HG03064 (cell line): ENCODE measurements around the gene PRR18.
"Not testable (repeated sequence)": the region's sequence is repeated elsewhere in the genome, so short reads cannot be mapped to it uniquely, and the experiment has no call there.

Experiments
- ATAC-seq: cut with Tn5 transposase; IDR thresholded peaks from one replicate; pipeline ENCODE4 v1.9.1; 2021; ENCODE audit warnings: low read depth; ENCODE audit not compliant: unreplicated experiment

PRR18 gene, protein sequence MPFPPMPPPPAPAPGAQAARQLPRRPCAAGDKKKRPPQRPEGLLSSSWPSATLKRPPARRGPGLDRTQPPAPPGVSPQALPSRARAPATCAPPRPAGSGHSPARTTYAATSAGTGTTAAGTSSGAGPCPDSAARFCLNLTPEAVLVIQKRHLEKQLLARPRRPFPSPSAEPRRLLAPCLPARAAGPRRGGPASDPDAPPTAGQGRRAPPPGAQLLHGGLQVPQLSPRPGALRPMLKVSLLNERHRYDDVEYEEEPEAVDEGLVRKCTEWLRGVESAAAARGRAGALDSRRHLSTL

DNA sequence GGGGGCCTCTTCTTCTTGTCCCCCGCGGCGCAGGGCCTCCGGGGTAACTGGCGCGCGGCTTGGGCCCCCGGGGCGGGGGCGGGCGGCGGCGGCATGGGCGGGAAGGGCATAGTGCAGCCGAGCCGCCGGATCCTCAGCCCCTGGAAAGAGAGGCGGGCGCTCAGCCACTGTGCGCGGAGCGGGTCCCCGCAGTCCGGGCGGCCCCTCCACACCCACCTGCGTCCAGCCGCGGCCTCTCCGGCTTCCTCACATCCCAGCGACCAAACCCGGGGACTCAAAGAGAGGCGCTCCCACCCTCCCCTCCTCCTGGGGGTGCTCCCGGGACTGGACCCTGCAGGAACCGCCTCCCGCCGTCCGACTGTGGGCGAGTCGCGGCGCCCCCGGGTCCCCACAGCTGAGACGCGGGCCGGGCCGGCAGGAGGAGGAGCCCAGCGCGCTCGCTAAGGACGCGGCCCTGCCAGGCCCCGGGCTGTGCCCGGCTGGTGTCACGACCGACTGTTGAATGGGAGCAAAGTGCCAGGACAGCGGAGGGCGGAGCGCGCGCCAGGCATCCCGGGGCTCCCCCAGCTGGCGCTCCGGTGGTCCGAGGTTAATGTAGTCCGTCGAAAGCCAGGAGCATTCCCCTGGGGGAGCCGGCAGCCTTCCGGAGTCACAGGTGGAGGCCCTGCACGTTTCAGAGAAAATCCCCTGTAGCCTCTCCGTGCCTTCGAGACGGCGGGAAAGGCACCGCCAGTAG is at the start of gene PRR18:
TSS of gene PRR18 (minus strand) at position 360 of the 736 bp plus-strand sequence. CDS start at position 110, 250 bp downstream.
- ATAC-seq: peak; percentile 52

DNA sequence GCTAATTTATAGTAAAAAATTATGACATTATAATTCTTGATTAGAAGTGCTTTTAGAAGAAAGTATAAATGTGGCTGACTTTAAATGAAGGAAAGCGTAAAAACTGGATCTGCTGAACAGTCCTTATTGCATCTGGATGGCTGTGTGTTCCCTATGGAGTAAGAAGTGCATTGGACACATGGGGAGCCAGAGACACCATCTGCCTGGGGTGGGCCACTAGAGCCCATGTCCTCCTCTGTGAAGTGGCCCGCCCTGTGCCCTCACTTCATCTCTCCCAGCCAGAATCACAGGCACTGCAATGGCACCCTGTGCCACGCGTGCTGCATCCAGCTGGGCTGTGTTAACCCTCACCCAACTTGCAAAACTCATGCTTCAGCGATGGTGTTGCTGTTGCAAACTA is 47.4 kb upstream of the PRR18 start:
- ATAC-seq: no peak

DNA sequence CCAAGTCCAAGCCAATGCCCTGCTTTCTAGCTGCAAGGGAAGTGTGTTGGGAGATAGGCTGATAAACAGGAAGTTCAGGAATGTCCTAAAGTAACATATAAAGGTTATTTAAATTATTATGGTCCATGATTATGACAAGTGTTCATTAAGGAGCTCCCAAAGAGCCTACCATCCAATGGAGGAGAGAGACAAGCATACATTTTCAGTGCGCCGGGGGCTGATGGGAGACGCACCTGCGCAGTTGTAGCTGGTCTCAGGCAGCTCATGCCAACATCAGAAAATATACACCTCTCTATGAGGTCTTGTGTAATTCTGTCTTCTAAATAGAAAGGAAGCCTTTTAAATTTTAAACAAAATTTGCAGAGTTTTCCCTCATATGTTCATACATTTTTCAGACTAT is 46.8 kb upstream of the PRR18 start:
- ATAC-seq: no peak

DNA sequence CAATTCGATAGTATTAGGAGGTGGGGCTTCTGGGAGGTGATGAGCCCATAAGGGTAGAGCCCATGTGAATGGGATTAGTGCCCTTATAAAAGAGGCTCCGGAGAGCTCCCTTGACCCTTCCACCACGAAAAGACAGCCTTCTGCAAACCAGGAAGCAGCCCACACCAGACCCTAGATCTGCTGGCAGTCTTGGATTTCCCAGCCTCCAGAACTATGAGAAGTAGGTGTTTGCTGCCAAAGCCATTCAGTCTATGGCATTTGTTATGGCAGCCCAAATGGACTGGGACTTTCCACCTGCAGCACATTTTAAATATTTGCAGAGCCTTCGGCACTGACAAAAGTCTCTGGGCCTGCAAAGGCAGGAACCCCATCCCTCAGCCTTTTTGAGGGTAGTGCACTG is 46.0 kb upstream of the PRR18 start:
- ATAC-seq: no peak

DNA sequence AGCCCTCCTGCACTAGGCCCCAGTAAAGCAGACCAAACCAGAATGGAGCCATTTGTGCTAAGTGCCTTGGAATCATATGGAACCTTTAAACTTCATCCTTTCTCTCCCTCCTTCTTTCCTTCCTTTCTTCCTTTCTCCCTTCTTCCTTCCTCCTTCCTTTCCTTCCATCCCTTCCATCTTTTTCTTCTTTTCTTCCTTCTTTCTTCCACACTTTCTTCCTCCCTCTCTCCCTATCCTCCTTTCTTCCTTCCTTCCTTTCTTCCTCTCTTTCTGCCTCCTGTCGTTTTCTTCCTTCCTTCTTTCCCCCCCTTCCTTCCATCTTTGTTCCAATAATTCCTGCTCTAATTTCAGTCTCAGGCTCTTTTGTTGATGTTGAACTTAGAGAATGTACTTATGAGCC is 45.3 kb upstream of the PRR18 start:
- ATAC-seq: no peak

DNA sequence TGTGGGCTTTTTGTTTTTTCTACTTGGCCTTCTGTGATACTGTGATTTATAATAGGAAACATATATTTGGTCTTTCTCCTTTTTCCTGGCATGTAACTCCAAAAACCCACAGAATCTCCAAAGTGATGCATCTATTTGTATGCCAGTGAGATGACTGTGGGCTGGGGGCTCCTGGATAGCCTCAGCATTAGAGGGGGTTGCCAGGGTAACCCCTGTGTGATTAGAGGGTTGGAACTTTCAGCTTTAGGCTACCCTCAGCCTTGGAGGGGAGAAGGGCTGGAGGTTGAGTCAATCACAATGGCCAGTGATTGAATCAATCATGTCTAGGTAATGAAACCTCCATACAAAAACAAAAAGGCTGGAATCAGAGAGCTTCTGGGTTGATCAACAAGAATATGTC is 44.7 kb upstream of the PRR18 start:
- ATAC-seq: no peak

DNA sequence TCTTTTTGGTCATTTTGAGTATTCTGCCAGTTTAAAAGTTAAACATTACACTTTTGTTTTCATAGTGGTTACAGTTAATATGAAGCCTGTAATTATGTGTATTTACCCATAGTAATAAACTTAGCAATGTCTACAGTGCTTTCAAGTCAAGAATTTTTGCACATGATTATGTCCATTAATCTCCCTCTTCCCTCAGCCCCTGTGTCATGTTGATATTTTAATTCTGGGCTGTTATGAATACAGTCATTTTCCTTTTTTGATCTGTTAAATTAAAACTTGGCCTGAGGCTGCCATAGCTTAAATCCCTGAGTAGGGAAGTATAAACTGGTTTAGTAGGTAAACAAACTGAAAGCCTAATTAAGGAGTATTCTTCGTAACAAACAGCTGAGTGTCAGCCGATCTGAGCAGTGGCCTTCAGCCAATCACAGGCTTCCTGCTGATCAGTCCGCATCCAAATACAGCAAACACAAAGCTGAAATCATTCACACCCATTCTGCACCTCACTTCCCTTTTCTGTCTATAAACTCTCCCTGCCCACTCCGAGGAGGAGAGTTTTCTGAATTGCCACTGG is 43.6 kb upstream of the PRR18 start:
- ATAC-seq: peak; percentile 99

DNA sequence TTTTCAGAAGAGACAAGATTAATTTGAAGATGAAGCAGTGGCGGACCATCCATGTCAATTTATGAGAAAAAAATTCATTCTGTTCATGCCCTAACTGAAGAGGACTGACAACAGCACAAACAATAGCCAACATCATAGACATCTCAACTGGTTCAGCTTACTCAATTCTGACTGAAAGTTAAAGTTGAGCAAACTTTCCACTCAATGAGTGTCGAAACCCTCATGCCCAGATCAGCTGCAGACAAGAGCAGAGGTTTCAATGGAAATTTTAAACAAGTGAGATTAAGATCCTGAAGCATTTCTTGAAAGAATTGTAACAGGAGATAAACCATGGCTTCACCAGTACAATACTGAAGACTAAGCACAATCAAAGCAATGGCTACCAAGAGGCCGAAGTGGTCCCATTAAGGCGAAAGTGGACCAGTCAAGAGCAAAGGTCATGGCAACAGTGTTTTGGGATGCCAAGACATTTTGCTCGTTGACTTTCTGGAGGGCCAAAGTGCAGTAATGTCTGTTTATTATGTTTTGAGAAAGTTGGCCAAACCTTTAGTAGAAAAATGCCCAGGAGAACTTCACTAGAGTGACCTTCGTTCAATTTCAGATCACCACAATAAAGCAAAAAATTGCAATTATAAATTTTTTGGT is 40.2 kb upstream of the PRR18 start:
- ATAC-seq: no peak

DNA sequence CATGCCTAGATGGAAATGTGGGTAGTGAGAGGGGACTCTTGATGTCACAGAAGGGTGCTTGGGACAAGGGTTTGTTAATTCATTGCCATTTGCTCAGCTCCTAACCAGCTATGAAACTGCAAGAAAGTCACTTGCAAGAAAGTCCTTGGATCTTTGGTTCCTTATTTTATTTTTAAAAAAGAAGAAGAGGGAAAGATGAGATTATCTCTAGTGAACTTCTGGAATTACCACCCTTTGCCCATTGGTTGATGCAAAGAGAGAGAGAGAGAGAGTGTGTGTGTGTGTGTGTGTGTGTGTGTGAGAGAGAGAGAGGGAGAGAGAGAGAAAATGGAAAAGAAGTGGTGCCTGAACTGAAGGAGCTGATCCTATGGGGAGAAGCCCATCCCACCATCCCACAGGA is 38.8 kb upstream of the PRR18 start:
- no peak for ATAC-seq

DNA sequence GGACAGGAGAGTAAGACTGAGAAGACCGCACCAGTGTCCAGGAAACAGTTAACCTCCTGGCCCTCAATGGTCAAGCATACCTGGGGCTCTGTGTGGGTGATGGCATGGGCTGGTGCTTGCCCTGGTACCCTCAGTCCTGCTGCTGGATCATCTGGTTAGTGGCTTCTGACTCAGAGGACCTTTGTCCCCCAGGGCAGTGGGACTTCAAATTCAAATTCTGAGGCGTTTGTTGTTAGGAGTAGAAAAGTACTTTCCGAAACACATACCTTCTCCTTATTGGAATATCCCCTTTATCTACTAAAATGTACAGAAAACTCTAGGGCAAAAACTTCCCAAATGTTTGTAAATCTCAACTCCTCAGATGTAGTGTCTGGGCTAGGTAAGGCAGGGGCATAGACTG is 38.3 kb upstream of the PRR18 start:
- no peak for ATAC-seq

DNA sequence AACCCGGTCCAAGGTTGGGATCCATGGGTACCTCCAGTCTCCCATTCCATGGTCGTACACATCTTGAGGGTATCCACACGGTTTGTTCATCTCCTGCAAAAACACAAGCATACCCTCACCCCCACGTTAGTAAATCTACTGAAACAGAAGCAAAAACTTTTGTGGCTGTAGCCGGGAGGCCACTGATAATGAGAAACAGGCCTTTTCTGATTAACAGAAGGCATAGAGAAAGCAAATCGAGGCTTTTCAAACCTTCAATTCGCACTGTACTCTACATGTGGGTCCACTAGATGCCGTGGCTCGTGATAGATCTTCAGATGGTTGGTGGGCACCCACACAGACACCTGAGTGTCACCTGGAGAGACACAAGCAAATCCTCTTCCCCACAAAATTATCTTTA is 37.5 kb upstream of the PRR18 start:
- ATAC-seq: not testable (repeated sequence)

DNA sequence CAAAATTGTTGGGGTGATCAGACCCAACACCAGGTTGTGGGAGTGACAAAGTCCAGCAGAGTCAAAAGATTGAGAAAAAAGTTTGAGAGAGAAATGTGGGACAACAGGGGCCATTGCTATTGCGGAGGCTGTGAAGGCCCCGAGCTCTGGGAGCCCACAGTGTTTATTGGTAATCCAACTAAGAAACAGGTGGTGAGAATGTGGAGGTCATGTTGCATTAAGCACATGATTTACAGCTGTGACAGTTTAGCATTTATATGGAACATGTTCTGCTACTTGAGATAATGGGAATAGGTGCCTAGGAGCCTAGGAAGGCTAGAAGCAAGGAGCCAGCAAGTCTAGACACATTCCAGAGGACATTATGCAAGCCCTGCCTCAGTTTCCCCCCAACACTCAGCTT is 36.7 kb upstream of the PRR18 start:
- not testable (repeated sequence) for ATAC-seq

DNA sequence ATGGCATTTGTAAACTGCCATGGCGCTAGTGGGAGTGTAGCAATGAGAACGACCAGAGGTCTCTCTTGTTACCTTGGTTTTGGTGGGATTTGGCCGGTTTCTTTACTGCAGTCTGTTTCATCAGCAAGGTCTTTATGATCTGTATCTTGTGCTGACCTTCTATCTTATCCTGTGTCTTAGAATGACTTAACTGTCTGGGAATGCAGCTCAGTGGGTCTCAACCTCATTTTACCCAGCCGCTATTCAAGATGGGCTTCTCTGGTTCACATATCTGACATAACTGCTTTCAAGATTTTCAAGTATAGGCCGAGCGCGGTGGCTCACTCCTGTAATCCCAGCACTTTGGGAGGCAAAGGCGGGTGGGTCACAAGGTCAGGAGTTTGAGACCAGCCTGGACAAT is 36.0 kb upstream of the PRR18 start:
- no peak for ATAC-seq

DNA sequence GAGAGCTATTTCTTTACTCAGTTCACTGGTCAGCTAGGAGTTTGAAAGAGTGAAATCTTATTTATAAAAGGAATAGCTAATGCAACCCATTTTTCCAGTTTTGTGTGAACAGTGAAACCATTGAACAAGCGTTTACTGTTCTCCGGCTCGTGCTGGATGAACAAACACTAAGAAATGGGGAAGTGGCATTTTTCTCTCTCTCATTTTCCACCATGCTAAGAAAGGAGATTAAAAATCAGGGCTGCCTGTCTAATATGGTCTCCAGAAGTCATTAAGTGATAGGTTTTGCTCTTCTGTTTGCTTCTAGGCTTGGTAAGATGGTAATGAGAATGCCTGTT is 34.9 kb upstream of the PRR18 start:
- peak; percentile 26 for ATAC-seq

DNA sequence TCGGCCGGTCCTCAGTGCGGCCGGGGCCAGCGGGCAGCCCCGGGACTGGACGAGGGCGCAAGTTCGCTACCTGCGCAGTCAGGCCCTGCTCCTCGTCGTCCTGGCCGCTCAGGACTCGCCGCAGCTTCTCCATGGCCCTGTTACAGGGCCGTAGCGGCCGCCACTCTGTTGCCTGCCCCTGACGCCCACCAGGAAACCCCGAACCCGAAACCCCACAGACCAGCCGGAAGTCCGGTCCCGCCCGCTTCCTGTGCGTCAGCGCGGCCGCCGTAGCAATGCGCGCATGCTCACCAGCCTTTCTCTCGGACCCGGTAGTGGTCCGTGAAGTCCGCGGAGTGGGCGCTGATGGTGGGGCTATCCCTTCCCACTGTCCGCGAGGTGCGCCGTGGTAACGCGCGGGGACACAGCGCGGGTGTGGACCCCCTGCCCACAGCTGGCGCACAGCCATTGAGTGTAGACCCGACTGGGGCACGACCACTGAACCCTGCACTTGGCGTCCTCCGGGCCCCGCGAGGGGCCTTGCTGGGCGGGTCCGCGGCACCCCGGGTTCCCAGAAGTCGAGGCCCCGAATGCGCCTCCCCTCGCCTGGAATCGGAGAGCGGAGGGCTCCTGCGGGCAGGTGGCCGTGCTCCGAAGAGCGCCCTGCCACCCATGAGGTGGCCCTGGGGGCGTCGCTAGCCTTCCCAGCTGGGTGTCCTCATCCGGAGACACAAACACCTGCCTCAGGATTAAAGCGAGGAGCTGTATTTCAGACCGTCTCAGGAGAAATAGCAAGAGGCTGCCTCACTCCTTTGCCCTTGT is 34.4 kb upstream of the PRR18 start, which contains the start of gene SFT2D1:
TSS of gene SFT2D1 (minus strand) at position 197 of the 801 bp plus-strand sequence. CDS start at position 133, 64 bp downstream.
- peak; percentile 92 for ATAC-seq

DNA sequence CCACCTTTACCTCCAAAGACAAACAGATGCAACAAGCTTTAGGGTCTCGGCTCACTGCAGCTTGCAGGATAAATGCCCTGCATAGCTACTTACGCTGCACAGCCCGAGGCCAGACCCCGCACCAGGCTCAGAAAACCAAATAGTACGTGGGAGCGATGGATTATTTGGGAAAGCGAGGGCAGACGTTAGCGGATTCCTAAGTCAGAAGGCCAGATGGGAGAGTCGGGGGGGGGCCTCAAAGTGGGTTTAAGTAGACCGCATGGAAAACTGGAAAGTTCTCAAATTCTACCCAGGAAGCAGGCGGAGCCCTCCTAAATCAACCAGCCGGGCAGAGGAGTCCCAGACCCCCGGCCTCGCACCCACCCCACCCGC is 33.8 kb upstream of the PRR18 start:
- ATAC-seq: no peak

DNA sequence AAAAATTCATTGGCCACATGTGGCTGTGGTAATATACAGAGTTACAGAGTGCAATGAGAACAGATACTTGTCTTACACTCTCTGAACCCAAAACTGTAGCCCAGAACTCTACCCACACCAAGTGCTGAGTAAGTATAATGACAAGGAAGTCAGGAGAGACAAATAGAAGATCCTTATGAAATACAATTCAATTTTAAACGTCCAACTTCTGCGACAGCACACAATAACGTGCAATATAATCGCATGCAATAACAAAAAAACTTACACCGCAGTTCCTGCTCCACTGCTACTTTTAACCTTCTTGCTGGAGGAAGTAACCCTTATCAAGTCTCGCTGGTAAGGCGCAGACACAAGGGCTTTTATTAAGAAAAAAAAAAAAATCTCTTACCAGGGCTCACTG is 33.3 kb upstream of the PRR18 start:
- ATAC-seq: no peak

DNA sequence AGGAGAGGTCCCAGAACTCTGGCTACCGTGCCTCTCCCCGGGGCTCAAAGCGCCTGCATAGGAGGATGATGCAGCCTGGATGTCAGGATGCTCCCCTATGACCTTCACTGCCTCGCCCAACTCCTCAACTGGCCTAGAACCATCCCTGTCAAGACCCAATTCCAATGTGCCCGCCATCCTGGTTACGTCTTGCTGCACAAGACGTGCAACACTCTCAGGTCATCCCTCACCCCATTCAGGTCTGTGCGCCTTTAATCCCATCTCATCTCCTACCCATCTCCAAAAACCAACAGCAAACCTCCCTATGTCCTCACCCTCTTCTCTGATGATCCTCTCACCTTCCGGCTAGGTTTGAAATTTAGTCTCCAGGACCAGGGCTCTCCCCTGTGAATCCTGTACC is 30.7 kb upstream of the PRR18 start:
- ATAC-seq: no peak

DNA sequence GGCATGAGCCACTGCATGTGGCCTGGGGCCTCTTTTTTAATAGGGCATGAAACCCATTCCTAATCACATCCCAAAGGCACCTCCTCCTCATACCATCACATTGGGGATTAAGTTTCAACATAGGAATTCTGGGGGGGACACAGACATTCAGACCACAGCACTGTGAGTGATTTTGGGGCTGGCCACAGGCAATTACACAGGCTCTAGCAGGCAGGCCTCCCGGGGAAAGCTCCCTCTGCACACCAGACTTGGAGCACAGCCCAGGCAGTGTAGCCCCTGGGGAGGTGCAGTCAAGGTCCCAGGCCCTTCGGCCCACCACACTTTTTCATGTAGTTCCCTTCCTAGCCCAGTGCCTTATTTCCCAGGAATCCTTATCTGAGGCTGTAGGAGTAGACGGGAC is 28.7 kb upstream of the PRR18 start:
- no peak for ATAC-seq

DNA sequence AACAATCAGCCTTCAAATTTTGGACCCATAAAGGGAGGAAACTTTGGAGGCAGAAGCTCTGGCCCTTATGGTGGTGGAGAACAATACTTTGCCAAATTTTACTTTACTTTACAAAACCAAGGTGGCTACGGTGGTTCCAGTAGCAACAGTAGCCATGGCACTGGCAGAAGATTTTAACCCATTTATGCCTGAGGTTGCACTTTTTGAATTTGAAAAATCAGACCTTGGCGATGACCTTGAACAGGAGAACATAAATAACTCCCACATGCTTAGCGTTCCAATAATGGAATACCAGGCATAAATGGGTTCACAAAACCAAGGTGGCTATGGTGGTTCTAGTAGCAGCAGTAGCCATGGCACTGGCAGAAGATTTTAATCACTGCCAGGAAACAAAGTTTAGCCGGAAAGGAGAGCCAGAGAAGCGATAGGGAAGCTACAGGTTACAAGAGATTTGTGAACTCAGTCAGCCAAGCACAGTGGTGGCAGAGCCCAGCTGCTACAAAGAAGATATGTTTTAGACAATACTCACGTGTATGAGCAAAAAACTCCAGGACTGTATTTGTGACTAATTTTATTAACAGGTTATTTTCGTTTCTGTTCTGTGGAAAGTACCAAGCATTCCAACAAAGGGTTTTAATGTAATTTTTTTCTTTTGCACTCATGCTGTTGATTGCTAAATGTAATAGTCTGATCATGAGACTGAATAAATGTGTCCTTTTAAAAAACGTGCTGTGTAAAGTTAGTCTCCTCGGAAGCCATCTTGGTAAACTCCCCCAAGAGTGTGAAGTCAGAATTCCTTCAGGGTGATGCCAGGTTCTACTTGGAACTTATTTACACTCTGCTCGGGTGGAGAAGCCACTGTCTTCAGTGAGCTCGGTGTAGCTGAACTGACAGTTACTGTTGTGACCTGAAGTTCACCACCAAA is 27.4 kb upstream of the PRR18 start:
- peak; percentile 38 for ATAC-seq
